Neural crest cell (in vitro differentiated cells): ENCODE results near the gene ASTN2. TPM values are rescaled to one million over a fixed set of nuclear protein-coding genes. Genes with fewer than 3 reads are reported as not detected.

Experiments
- DNase-seq: peaks from one replicate; pipeline ENCODE4 v3.0.0; 2021; ENCODE audit warnings: low read depth, mixed read lengths, low spot score
- H3K27ac Mint-ChIP-seq: one replicate; pipeline ENCODE4 v1.8.0; 2021; ENCODE audit warnings: mild to moderate bottlenecking, mixed read lengths; ENCODE audit not compliant: unreplicated experiment
- H3K27me3 Mint-ChIP-seq: 2 replicates; pipeline ENCODE4 v1.8.0; 2021; ENCODE audit warnings: low read depth, mild to moderate bottlenecking, mixed read lengths
- H3K36me3 Mint-ChIP-seq: 2 replicates; pipeline ENCODE4 v1.8.0; 2021; ENCODE audit warnings: low read depth, mild to moderate bottlenecking, mixed read lengths
- H3K4me1 Mint-ChIP-seq: 2 replicates; pipeline ENCODE4 v1.8.0; 2021; ENCODE audit warnings: mixed read lengths
- H3K4me3 Mint-ChIP-seq: one replicate; pipeline ENCODE4 v1.8.0; 2021; ENCODE audit warnings: mild to moderate bottlenecking, mixed read lengths
- H3K9me3 Mint-ChIP-seq: 2 replicates; pipeline ENCODE4 v1.8.0; 2021; ENCODE audit warnings: mixed read lengths
- total RNA-seq: library from RNA; stranded (reverse); gene quantifications from 2 replicates; pipeline ENCODE4 v1.2.1, GENCODE V29; 2021
- TF ChIP-seq, protein P1 (sequence below): fragments of 200-600 bp; sonication (generic); conservative IDR thresholded peaks from 2 replicates; pipeline ENCODE4 v1.5.0; 2021; ENCODE audit warnings: antibody characterized with exemption, mild to moderate bottlenecking

The ASTN2 gene
- total RNA-seq, 1 donor from 2014 or later = 7.3 TPM

DNA sequence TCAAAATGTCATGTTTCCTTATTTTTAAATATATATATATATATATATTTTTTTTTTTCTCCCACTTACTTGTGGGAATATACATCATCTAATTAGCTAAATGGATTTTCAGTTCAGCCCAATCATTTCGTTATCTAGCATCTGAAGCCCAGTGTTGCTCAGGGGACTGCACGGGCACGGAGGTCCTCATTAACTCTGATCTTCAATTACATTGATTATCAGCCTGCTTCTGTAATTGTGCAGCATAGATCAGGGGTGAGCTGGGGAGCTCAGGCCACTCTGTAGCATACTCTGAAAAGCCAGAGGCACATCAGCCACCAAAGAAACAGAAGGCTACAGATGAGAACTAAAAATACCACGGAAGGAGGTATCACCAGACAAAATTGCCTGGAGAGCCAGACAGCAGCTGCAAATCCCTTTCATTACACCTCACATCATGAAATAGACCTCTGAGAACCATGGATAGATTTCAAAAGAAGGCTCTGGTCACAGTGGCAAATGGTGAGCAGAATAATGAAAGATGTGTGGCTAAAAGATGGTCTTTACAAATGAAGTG, 401.3 kb downstream of the ASTN2 start:
- no peak overlapping the region for H3K4me3 Mint-ChIP-seq
- H3K36me3 Mint-ChIP-seq = no peaks in the 10 kb centered on the region
- H3K4me1 Mint-ChIP-seq = no peaks in the 10 kb centered on the region
- peaks cover 12% of the 10 kb centered on the region for H3K27me3 Mint-ChIP-seq
- no peaks in the 10 kb centered on the region for H3K9me3 Mint-ChIP-seq
- TF ChIP-seq, protein P1, sequence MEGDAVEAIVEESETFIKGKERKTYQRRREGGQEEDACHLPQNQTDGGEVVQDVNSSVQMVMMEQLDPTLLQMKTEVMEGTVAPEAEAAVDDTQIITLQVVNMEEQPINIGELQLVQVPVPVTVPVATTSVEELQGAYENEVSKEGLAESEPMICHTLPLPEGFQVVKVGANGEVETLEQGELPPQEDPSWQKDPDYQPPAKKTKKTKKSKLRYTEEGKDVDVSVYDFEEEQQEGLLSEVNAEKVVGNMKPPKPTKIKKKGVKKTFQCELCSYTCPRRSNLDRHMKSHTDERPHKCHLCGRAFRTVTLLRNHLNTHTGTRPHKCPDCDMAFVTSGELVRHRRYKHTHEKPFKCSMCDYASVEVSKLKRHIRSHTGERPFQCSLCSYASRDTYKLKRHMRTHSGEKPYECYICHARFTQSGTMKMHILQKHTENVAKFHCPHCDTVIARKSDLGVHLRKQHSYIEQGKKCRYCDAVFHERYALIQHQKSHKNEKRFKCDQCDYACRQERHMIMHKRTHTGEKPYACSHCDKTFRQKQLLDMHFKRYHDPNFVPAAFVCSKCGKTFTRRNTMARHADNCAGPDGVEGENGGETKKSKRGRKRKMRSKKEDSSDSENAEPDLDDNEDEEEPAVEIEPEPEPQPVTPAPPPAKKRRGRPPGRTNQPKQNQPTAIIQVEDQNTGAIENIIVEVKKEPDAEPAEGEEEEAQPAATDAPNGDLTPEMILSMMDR = no peak
- H3K27ac Mint-ChIP-seq = no peak overlapping the region
- no peak for DNase-seq

DNA sequence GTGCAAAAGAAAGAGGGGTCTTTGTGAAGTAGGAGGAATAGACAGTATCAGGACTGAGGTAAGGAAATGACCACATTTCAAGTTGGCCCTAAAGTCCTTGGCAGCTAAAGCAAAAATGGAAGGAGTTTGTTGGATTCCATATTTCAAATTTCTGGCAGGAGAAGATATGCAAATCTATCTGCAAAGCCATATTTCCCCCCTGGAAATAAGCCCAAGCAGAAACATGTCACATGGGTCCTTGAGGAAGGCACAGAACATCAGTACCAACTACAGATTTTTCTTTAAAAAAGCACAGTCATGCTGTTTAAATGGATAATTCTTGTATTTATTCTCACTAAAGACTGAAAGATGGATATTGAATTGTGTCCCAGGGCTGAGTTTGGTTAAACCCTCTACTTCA, 404.8 kb downstream of the ASTN2 start:
- no peaks in the 10 kb centered on the region for H3K9me3 Mint-ChIP-seq
- DNase-seq = no peak
- no peaks in the 10 kb centered on the region for H3K36me3 Mint-ChIP-seq
- no peak overlapping the region for H3K4me3 Mint-ChIP-seq
- H3K4me1 Mint-ChIP-seq = no peaks in the 10 kb centered on the region
- H3K27me3 Mint-ChIP-seq = peaks cover 12% of the 10 kb centered on the region
- H3K27ac Mint-ChIP-seq = no peak overlapping the region
- TF ChIP-seq, protein P1 = no peak

DNA sequence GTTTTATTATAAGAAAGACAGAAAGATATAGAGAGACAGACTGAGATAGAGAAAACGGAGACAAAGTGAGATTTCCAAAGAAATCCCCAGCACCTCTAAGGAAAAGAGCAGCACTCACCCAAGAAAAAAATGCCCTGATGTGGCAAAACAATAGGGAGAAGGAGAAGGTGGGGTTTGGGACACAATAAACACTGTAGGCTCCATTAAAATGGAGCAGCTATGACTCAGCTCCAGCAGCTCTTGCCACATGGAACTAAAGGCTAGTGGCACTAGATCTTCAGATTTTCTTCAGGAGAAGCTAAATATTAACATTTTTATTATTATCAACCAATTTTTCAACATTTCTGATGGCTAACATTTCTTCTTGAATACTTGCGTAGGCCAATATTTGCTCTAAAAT, 406.0 kb downstream of the ASTN2 start:
- no peaks in the 10 kb centered on the region for H3K4me1 Mint-ChIP-seq
- TF ChIP-seq, protein P1 = no peak
- no peak for DNase-seq
- H3K27ac Mint-ChIP-seq = no peak overlapping the region
- no peak overlapping the region for H3K4me3 Mint-ChIP-seq
- H3K27me3 Mint-ChIP-seq = peaks cover 10% of the 10 kb centered on the region
- no peaks in the 10 kb centered on the region for H3K9me3 Mint-ChIP-seq
- H3K36me3 Mint-ChIP-seq = no peaks in the 10 kb centered on the region

DNA sequence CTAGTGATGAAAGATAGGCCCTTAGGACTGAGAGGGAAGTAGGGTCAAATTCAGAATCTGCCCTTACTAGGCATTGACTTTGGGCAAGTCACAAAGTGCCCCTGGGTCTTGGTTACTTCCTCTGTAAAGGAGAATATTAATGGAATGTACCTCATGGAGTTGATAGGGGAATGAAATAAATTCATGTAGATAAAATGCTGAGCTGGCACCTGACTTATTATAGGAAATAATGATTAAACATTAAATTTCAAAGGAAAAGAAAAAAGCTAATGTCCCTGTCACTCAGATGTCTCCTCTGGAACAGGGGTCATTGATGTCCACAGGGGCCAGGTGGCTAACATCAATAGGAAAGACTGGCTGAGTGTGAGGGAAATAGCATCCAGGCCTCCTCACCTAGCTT, 406.4 kb downstream of the ASTN2 start:
- Mint-ChIP-seq H3K27ac (no peak overlapping the region), H3K27me3 (peaks cover 14% of the 10 kb centered on the region)
- no peak for DNase-seq

DNA sequence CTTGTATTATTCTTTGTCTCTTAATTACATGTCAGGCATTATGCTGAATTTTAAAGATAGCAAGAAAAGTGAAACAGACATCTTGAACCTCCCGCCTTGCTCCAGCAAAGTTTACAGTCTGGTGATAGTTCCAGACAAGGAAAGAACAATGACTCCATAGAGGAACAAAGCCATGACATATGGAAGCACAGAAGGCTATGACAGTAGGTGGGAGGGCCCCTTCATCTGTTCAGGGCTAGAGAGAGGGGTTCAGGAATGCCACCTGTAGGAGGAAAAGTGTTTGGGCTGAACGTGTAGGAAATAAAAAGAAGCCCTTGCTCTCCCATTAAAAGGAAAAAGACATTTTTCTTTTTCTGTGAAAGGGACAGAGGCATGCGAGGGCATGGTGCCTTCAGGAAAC, 412.2 kb downstream of the ASTN2 start:
- no peaks in the 10 kb centered on the region for H3K4me1 Mint-ChIP-seq
- TF ChIP-seq, protein P1 = no peak
- H3K4me3 Mint-ChIP-seq = no peak overlapping the region
- H3K36me3 Mint-ChIP-seq = no peaks in the 10 kb centered on the region
- no peaks in the 10 kb centered on the region for H3K9me3 Mint-ChIP-seq
- no peak overlapping the region for H3K27ac Mint-ChIP-seq
- no peak for DNase-seq
- peaks cover 20% of the 10 kb centered on the region for H3K27me3 Mint-ChIP-seq

More for the DNA sequence above, 406.4 kb downstream of the ASTN2 start:
- Mint-ChIP-seq H3K36me3 (no peaks in the 10 kb centered on the region), H3K4me3 (no peak overlapping the region), H3K4me1 (no peaks in the 10 kb centered on the region), H3K9me3 (no peaks in the 10 kb centered on the region)
- TF ChIP-seq, protein P1 = no peak

DNA sequence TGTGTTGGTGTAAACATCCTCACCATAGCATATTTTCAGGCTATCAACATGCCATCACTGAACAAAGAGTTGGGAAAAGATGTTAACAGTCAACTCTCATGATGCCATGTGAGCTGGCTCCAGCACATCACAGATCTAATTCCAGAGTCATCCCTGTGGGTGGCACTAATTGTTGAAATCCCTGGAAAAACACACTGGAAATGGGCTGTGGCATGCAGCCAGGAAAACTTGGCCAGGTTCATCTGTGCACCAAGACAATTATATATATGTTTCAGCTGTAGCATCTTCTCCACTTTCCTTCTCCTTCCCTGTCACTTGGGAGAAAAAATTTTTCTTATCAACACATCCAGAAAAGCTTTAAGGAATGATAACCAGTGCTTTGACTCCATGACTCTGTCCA, 414.0 kb downstream of the ASTN2 start:
- DNase-seq = no peak
- H3K4me3 Mint-ChIP-seq = no peak overlapping the region
- H3K36me3 Mint-ChIP-seq = no peaks in the 10 kb centered on the region
- H3K27me3 Mint-ChIP-seq = peaks cover 20% of the 10 kb centered on the region
- H3K9me3 Mint-ChIP-seq = no peaks in the 10 kb centered on the region
- H3K27ac Mint-ChIP-seq = no peak overlapping the region
- peaks cover 7% of the 10 kb centered on the region for H3K4me1 Mint-ChIP-seq
- TF ChIP-seq, protein P1 = no peak
